Stimulated activated CD8-positive, alpha-beta memory T cell treated with anti-CD3 and anti-CD28 coated beads, Interleukin-7, amount 100 ng/mL, for 24 hours (primary cell): ENCODE measurements around the gene MAP3K2.
A peak's percentile ranks its signal among the peaks of the same experiment; 100 is the strongest.
"Not testable (repeated sequence)": the region's sequence is repeated elsewhere in the genome, so short reads cannot be mapped to it uniquely, and the experiment has no call there.

ENCODE experiments used
- DNase-seq: peaks from one replicate; pipeline ENCODE4 v3.0.0-alpha.2; 2020; ENCODE audit warnings: low read depth

The MAP3K2 gene

DNA sequence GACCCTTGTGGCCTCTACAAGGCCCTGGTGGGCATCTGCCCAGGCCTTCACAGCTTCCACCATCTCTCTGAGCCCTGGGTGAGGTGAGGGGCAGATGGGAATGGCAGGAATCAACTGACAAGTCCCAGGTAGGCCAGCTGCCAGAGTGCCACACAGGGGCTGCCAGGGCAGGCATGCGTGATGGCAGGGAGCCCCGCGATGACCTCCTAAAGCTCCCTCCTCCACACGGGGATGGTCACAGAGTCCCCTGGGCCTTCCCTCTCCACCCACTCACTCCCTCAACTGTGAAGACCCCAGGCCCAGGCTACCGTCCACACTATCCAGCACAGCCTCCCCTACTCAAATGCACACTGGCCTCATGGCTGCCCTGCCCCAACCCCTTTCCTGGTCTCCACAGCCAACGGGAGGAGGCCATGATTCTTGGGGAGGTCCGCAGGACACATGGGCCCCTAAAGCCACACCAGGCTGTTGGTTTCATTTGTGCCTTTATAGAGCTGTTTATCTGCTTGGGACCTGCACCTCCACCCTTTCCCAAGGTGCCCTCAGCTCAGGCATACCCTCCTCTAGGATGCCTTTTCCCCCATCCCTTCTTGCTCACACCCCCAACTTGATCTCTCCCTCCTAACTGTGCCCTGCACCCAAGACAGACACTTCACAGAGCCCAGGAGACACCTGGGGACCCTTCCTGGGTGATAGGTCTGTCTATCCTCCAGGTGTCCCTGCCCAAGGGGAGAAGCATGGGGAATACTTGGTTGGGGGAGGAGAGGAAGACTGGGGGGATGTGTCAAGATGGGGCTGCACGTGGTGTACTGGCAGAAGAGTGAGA, 32.5 kb upstream of the MAP3K2 start:
- DNase-seq, result no peak

DNA sequence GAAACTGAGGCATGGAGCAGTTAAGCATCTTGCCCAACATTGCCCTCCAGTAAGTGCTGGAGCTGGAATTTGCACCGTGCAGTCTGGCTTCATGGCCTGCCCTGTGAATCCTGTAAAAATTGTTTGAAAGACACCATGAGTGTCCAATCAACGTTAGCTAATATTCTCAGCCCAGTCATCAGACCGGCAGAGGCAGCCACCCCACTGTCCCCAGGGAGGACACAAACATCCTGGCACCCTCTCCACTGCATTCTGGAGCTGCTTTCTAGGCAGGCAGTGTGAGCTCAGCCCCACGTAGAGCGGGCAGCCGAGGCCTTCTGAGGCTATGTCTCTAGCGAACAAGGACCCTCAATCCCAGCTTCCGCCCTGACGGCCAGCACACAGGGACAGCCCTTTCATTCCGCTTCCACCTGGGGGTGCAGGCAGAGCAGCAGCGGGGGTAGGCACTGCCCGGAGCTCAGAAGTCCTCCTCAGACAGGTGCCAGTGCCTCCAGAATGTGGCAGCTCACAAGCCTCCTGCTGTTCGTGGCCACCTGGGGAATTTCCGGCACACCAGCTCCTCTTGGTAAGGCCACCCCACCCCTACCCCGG, 31.8 kb upstream of the MAP3K2 start:
- no peak for DNase-seq

DNA sequence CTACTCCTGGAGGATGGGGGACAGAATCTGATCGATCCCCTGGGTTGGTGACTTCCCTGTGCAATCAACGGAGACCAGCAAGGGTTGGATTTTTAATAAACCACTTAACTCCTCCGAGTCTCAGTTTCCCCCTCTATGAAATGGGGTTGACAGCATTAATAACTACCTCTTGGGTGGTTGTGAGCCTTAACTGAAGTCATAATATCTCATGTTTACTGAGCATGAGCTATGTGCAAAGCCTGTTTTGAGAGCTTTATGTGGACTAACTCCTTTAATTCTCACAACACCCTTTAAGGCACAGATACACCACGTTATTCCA, 31.3 kb upstream of the MAP3K2 start:
- no peak for DNase-seq

DNA sequence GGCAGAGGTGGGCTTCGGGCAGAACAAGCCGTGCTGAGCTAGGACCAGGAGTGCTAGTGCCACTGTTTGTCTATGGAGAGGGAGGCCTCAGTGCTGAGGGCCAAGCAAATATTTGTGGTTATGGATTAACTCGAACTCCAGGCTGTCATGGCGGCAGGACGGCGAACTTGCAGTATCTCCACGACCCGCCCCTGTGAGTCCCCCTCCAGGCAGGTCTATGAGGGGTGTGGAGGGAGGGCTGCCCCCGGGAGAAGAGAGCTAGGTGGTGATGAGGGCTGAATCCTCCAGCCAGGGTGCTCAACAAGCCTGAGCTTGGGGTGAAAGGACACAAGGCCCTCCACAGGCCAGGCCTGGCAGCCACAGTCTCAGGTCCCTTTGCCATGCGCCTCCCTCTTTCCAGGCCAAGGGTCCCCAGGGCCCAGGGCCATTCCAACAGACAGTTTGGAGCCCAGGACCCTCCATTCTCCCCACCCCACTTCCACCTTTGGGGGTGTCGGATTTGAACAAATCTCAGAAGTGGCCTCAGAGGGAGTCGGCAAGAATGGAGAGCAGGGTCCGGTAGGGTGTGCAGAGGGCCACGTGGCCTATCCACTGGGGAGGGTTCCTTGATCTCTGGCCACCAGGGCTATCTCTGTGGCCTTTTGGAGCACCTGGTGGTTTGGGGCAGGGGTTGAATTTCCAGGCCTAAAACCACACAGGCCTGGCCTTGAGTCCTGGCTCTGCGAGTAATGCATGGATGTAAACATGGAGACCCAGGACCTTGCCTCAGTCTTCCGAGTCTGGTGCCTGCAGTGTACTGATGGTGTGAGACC, 30.7 kb upstream of the MAP3K2 start, which contains the start of gene PROC:
Gene PROC (plus strand): TSS at position 128 of the 812 bp plus-strand sequence. CDS start 1,516 bp downstream, outside the sequence.
- no peak for DNase-seq

DNA sequence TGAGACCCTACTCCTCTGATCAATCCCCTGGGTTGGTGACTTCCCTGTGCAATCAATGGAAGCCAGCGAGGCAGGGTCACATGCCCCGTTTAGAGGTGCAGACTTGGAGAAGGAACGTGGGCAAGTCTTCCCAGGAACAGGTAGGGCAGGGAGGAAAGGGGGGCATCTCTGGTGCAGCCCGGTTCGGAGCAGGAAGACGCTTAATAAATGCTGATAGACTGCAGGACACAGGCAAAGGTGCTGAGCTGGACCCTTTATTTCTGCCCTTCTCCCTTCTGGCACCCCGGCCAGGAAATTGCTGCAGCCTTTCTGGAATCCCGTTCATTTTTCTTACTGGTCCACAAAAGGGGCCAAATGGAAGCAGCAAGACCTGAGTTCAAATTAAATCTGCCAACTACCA, 29.6 kb upstream of the MAP3K2 start:
- DNase-seq, result no peak

DNA sequence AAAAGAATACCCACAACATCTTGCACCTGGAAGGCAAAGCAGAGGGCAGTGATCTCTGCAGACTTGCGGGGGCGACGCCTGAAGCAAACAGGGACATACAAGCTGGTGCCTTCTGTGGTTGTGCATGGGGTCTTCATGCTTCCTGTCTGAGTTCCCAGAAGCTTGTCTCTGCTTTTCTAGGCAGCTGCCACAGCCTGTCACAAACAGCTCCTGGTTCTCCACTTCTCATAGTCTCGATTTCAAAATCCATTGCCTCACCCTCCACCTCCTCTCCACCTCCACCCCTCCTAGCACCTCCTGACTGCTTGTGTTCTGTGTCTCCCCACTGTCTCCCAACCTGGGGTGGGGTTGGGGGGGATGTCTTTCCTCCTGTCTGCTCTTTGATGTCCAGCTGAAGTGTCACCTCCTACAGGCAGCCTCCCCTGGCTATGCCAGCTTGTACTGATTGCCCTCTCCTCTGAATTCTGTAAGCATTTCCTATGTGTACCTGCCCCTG, 28.8 kb upstream of the MAP3K2 start:
- no peak for DNase-seq

DNA sequence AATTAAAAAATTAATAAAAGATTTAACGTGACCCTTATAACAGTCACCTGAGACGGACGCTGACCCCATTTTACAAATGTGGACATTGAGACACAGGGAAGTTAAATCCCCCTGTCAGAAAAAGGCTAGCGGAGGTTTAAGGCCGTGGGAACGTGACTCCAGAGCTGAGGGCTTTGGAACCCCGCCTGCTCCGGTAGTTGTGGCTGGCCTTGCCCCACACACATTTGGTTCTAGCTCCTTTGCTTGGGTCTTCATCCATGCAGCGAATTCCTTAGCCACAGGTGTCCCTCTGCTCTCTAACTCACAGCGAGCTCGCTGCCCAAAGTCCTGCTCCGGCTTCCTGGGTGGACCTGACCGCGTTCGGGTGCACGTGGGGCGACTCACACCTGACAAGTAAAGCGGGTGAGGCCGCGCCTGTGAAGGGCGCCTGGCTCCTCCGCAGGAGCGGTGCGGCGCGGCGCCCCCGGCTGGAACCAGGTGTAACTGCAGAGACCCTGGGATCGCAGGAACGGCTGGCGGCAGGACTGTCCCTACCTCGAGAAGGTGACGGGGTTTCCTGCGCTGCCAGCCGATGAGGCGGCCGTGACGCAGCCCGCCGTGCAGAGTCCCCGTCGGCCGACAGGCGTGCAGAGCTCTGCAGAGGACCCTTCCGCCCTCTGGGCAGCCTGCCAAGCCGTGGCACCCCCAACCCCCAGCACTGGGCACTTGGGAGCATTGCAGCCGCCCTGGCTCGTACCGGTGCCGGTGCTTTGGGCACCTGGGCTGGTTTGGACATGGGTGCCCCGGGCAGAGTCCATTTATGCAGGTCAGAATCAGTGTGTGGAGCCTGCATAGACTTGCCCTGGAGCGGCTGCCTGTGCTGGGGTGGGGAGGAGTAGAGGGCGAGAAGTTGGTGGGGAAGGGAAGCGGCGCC, 28.1 kb upstream of the MAP3K2 start:
- peak; percentile 51 for DNase-seq

DNA sequence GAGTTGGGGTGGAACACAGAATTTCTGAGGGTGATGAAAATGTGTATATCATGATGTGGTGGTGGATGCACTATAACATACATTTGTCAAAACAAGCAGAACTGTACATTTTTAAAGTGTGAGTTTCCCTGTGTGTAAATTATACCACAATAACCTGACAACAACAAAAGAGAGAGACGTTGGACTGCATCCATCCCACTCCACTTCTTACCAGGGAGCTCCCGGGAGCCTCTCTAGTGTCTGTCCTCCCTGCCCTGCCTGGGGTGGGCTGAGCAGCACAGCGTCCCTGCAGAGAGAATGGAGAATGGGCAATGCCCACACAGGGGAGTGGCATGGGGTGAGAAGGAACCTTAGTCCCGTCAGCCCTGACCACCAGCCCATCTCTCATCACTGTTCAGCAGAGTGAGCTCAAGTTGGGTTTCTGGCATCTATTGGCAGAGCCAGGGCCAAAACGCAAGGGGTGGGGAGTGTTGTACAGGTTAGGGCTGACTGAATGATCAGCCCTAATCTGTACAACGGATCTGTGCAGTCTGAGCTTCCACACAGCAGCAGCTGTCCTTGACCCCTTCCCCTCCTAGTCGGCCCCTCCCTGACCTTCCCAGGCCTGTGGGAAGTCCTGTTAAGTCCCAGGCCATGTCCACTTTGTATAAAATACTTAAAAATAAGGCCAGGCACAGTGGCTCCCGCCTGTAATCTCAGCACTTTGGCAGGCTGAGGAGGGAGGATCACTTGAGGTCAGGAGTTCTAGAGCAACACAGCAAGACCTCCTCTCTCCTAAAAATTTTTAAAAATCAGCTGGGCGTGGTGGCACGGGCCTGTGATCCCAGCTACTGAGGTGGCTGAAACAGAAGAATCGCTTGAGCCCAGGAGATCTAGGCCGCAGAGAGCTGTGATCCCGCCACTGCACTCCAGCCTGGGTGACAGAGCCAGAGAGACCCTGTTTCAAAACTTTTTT, 27.1 kb upstream of the MAP3K2 start:
- DNase-seq, result no peak

DNA sequence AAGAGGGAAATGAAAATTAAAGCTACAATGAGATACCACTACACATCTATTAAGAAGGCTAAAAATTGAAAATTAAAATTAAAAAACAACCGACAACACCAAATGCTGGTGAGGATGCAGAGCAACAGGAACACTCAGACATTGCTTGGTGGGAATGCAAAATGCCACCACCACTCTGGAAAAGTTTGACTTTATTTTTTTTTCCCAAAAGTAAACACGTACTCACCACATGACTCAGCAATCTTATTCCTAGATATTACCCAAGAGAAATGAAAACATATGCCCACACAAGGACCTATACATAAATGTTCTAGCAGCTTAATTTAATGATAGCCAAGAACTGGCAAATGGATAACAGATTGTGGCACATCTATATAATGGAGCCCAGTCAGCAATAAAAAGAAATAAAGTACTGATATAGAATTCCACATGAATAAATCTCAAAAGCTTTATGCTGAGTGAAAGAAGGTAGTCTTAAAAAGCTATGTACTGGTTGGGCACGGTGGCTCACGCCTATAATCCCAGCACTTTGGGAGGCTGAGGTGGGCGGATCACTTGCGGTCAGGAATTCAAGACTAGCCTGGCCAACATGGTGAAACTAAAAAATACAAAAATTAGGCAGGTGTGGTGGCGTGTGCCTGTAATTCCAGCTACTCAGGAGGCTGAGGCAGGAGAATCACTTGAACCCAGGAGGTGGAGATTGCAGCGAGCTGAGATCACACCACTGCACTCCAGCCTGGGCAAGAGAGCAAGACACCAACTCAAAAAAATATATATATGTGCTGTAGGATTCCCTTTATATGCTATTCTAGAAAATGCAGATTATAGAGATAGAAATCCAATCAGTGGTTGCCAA, 26.2 kb upstream of the MAP3K2 start:
- DNase-seq, result no peak

DNA sequence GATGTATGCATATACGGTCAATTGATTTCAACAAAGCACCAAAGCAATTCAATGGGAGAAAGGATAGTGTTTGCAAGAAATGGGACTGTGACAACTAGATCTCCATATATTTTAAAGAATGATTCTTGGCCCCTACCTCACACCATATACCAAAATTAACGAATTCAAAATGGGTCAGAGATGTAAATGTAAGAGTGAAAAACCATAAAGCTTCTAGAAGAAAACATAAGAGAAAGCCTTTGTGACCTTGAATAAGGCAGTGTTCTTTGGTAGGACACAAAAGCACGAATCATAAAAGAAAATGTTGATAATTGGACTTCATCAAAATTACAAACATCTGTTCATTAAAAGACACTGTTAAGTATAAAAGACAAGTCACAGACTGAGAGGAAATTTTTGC, 25.4 kb upstream of the MAP3K2 start:
- no peak for DNase-seq

DNA sequence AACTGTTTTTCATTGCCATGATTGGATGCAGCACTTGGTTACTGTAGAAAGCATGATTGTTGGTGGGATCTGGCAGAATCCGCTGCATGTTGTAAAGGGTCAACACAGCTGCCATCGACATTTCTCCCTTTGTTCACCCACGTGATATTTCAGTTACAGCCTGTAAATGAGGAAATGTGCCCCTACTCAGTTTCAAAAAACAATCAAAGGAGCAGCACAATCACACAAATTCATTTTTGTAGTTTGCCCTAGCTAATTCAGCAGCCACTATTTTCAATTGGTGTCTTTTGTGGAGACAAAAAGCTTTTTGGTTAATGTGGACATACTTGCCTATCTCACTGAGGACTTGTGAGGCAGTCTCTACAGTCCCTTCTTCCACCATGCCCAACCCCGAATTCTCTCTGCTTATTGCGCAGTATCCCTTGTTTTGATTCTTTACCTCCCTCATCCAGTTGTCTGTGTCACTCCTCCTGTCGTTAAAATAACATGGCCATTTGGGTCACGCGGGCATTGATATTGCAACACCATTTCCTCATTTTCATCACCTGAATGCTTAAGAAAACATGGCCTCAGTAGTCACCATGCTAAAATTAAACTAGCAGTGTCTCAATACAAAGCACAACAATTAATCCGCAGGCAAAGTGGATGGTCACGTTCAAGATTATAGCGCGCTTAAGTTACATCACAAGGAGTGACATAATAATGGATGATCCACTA, 24.0 kb upstream of the MAP3K2 start:
- no peak for DNase-seq

DNA sequence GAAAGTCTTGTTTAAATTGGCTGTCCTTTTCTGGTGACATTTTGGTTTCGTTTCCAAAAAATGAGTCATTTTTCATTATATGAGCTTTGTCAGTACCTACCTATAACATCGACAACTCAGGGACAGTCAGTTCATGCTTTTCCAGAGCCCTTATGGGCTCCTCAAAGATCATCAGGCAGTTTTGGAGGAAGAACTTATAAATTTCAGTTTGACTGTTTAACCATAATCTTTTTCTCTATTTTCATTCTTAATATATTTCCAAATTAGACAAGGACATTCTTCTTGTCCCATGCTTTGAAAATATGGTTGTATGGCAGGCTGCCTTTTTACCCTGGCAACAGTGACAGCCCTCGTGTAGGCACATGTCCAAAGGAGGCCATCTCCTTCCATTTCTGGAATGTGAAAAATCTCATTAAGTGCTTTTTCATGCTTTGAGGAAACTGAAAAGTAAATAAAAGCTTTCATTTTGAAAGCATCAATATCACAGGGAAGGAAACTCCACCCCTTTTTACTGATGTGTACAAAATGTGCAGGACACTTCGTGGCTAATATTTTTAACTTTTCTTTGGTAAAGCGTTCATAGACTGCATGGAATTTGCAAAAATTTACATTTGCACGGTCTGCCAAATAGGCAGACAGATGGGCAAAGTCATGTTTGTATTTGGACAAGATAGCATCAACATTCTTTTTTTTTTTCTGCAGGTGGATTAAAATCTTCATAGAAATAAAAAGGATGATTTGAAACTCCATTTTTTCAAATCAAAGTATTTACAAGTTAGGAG, 23.3 kb upstream of the MAP3K2 start:
- no peak for DNase-seq

DNA sequence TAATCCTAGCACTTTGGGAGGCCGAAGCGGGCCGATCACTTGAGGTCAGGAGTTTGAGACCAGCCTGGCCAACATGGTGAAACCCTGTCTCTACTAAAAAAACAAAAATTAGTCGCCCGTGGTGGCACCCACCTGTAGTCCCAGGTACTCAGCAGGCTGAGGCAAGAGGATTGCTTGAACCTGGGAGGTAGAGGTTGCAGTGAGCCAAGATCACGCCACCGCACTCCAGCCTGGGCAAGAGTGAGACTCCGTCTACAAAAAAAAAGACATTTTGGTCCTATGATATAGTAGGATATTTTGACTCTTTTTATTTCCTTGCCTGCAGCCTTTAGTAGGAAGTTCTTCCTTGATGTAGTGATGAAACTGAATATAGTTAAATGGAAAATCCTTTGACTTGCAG, 21.9 kb upstream of the MAP3K2 start:
- not testable (repeated sequence) for DNase-seq

DNA sequence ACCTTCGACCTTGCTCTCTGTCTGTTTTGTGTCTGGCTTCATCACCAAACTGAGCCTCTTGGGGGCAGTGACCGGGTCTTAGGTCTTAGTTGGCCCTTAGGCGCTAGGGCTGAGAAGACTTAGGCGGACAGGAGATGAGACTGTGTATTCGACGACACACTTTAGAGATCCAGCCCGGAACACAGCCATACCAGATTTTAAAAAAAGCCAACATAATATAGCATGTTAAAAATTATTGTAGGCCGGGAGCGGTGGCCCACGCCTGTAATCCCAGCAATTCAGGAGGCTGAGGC, 21.0 kb upstream of the MAP3K2 start:
- DNase-seq, result no peak

DNA sequence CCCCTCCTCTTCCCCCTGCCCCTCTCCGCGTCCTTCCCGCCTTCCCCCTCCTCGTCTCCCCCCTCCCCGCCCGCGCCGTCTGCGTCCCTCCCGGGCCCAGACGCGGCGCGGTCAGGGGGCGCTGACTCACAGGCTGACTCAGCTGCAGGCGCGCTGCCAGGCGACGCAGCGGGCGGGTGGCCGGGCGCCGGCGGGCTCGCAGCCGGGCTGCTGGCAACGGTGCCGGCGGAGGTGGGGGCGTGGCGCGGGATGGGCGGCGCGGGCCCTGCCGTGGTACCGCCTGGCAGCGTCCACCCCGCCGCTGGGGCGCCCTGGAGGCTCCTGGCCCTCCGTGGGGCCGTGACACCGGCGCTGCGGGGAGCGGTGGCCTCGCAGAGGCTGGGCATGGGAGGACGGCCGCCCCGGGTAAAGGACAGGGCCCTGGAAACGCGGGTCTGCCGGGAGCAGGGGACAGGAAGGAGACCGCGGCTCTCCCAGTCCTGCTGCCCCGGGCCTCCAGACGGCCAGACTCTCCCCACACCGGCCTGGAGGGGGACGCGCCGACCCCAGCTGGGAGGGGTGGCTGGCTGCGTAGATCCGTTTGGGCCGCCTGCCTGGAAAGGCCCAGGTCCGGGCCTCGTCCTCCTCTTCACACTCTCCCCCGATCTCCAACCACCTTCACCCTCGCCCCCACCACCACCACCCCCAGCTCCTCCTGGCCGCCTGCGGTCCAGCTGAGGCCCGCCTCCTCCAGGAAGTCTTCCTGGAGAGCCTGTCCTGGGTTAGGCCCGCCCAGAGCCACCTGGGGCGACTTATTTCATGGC, 20.4 kb upstream of the MAP3K2 start:
- peak; percentile 79 for DNase-seq

DNA sequence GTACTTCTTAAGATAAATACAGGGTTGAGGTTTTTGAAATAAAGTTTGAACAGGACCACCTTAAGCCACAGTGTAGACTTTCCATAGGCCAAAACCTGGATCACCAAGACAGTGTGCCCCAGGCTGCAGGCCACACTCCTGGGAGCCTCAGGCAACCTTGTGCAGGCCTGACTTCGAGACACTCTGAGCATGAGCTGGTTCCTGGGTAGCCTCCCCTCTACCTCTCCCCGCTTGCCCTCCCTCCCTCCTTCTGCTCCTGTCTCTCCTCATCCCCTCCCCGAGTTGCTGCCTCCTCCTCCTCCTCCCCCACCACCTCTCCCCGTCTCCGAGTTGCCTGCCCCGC, 19.9 kb upstream of the MAP3K2 start:
- no peak for DNase-seq

DNA sequence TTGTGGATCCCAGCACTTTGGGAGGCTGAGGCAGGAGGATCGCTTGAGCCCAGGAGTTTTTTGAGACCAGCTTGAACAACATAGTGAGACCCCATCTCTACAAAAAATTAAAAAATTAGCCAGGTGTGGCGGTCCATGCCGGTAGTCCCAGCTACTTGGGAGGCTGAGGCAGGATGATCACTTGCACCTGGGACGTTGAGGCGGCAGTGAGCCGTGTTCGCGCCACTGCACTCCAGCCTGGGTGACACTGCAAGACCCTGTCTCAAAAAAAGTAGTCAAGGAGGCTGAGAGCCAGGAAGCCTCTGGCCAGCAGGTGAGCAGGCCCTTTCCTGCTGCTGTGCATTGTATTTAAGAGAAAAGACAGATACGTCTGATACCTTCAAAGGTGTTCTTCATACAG, 19.3 kb upstream of the MAP3K2 start:
- DNase-seq, result no peak

DNA sequence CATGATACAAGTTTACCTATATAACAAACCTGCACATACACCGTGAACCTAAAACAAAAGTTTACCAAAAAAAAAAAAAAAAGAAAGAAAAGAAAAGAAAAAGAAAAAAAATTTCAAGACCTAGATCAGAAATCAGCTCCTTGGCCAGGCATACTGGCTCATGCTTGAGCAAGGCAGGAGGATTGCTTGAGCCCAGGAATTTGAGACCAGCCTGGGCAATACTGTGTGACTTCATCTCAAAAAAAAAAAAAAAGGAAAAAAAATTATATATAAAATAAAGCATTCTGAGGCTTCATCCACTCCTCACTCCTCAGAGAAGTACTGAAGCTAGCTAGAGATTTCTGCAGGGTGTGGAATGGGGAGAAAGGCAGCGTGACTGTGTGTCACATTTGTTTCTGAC, 18.7 kb upstream of the MAP3K2 start:
- no peak for DNase-seq
